SKM-1 (cell line): Measurements from ENCODE around the gene C1orf87.
"Not testable (repeated sequence)": the region's sequence is repeated elsewhere in the genome, so short reads cannot be mapped to it uniquely, and the experiment has no call there.

Experiments used
- DNase-seq: peaks from one replicate; lab custom pipeline; 2025; ENCODE audit not compliant: unreplicated experiment; lab: John Stamatoyannopoulos, UW

Gene C1orf87

DNA sequence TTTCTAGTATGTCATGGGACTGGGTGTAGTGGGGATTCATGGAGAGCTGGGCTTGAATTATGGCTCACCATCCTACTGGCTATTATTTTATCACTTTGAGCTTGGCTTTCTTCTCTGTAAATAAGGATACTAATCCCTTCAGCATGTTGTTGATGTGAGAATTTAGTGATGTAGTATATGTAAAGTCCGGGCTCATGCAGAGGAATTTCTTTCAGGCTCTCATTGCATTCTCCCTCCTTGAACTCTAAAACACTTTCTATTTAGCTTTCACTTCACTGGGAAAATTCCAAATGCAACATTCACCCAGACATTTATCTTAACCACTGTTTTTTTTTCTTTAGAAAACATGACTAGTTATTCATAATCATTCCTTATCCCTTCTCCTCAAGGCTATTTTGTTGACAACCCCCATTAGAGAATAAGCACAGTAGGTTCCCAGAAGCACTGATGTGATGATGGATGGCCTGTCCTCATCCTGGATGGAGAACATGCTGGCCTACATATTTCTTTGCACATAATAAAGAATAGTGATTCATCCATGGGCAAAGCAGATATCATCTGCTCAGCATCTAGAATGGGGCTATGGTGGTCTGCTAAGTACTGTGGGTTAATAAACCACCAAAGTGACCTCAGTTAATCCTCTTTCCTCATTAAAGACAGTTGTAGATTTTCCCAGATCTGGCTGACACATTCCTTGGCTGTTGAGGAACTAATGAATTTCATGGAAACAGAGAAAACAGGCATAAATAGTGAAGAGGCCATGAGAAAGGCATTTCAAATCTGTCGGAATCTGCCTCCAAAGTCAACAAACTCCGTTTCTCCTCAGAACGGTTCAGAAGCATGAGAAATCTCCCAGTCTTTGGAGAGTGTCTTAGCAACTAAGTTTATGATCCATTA, 79.0 kb downstream of the C1orf87 start:
- DNase-seq = no peak

DNA sequence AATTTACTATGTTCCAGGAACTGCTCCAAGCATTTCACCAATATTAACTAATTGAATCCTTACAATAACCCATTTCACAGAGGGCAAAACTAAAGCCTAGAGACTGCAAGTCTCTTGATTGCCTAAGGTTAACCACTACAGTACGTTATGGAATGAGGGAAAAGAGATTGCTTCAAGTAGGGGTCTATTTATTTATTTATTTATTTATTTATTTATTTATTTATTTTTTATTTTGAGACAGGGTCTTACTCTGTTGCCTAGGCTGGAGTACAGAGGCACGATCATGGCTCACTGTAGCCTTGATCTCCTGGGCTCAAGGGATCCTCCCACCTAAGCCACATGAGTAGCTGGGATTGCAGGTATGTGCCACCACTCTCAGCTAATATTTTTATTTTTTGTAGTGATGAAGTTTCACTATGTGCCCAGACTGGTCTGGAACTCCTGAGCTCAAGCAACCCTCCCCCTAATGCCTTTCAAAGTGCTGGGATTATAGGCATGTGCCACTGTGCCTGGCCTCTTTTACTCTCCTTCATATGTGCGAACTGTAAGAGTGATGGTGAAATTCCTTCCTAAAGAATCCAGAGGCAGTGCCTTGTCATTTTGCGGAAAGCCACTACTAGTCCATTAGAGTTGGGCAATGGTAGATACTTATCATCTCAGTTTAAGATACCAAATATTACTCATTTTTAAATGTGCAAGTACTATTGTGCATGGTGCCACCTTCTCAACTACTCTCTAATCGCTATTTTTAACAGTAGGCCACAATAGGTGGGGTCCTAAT, 81.3 kb downstream of the C1orf87 start:
- DNase-seq = no peak

DNA sequence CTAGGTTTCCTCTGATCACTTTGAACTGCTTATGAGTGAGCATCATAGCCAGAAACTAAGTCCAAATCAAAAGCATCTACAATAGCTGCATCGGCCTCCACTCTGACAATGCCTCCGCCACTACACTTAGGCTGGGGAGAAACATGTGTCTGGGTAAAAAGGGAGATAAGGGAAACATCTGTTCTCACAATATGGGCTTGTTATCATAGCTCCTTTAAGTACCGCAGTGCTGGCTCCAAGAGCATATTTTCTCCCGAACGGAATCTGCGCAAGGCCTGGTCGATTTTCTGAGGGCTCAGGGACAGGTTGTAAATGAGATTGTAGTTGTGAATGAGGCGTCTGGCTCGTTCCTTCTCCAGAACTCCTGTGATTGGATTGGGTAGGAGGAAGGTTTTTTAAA, 83.1 kb downstream of the C1orf87 start:
- no peak for DNase-seq

DNA sequence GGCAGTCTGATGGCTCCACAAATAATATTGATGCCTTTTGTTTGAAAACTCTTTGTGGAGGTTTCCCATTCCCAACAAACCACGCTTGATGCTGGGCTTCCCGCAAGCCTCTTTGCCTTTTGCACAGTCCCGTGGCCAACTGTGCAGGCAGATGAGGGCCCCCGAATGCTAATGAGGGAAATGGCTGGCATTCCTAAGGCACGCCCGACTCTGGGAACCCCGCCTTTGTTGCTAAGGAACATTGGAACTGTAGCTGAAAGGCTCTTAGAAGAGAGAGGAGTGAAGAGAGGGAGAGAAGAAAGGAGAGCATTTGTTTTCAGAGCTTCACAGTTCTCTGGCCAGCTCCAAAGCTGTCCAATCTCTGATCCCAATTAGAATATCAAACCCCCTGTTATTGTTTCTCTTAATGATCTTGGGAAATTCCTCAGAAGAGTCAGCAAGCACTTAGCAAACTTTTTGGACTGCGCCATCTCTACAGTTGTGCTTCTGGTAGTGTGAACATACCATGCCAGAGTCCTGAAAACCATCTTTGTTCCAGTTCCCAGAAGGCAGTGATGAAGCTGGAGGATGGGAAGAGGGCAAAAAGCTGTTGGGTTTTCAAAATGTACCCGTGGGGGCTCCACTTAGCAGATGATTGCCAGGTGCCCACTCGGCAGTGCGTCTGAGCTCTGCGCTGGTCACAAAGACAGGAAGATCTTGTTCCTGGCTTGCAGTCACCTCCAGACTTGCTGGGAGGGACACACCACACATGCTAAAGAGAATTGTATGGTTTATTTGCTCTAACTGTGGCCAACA, 86.9 kb downstream of the C1orf87 start:
- no peak for DNase-seq

DNA sequence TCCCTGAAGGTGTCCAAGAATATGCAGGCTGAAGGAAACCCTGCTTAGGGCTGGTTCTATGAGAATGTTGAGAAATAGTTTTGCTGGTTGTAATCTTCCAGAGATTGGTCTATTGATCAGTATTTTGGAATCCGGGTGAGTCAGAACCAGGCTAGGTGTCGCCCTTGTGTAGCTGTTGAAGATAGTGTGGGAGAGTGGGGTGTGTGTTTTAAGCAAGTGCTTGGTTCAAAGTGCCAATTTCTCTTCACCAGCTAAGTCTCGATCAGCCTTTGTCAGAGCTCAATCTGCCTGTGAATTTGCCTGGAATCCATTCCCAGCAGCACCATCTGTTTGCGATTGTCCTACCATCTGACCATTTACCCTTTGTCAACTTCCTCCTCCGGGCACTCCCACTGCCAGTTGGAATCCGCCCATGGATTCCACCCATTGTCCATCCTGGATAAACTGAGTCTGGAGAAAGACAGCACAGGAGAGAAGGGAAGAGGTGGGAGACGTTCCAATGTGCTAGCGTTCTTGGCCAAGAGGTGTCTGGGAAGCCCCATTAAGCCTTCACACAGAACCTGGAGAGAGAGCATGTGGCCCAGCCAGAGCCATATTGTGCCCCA, 87.6 kb downstream of the C1orf87 start:
- DNase-seq = no peak

DNA sequence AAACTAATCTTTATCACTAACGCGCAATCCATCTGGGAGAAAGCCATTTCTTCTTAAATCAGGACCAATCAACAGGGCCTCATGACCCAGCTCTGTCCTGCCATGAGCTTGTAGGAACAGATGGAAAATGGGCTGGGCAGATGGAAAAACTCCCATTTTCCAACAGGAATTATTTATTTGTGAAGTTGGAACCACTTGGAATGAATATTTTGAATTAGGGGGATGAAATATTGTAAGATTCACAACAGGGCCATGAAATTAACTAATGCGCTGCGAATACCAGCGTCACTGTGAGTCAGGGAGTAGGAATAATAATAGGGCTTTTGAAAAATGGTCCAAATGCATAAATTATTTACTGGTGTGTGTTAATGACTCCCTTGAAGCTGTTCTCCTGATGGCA, 93.9 kb downstream of the C1orf87 start:
- DNase-seq = no peak

DNA sequence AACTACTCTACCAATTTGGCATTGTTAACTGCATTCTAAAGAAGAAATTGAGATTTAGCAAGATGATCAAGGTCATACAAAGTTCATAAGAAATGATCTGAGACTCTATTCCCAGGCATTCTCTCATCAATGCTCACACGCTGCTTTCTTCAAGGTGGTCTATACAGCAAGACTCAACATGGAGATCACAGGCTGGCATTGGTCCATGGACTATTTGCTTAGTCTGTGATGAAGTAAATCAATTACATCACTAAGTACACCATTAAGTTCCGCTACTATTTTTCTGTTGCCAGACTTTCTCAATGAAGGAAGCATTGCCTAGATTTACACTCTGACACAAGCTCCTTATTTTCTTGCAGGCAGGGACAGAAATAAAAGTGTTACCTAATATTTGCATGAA, 95.1 kb downstream of the C1orf87 start:
- DNase-seq = no peak

DNA sequence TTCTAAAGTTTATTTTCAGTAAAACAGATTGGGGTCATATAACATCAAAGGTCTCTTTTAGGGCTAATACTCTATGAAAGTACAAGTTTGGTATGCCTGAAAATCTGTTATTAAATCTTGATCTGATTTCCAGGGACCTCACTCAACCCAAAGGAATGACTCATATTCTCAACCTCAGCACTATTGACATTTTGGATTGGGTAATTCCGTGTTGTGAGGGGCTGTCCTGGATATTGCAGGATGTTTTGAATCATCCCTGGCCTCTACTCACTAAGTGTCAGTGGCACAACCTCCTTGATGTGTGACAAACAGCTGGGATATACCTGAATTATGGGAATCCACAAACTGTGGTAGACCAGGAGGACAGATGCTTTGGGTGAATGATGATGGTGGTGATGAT, 95.5 kb downstream of the C1orf87 start:
- DNase-seq = no peak

DNA sequence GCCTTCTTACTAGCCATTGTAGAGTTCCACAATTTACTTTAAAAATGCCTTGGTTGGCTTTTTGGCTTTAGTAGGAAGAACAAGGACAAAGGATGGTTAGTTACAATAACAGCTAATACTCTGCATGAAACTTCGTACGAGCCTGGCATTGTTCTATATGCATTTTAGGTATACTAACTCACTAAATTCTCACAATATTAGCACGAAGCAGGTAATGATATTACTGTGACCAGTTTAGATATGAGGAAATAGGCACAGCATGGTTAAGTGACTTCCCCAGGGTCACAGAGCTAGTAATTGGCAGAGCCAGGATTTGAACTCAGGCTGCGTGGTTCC, 96.5 kb downstream of the C1orf87 start:
- DNase-seq = no peak

DNA sequence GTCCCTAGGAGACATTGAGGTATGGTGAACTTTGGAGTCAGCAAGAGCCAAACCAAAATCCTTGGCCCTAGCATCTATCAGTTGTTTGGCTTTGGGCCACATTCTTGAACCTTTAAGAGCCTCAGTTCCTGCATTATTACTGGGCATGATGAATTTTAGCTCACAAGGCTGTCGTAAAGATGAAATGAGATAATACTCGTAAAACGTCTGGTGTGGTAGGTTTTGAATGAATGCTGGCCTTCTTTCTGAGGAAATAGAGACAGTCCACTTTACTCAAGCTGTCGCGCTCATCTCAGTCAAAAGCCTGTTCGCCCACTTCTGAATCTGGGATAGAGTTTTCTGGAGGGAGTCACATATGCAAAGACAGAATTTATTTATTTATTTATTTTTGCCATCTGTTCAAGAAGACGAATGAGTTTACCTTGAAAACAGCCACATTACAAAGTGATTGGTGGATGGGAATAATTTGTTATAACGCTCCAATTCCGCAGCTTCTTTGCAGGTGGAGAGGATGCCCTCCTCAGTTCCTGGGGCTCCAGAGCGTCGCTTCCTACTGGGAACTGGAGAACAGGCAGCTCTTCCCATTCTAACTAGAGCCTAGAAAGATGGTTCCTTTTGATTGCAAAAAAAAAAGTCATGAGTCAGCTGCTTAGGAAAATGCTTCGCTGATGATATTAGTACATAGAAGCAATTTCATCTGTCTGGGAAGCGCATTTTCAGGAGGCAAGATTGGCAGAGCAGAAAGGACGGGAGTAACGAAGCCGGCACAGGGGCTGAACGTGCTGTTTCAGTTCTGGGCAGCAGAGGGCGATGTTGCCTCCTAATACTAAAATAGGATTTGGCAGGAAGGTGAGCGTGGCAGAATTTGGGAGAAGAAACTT, 97.1 kb downstream of the C1orf87 start:
- DNase-seq = peak; percentile 43

DNA sequence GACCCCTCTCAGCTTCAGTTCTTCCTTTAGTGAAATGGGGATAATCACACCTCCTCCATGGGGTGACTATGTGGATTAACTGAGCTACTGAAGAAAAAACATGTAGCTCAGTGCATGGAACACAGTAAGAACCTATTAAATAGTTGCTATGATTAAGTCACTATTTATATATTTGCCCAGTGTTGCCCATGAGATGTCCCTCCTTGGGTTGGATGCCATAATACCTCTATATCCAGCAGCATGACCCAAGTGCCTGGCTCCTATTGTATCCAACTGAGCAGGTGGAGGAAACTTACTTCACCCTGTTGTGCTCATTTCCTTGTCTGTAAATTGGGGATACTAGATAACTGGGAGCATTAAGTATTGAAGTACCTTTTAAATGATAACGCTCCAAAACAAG, 99.9 kb downstream of the C1orf87 start:
- DNase-seq = no peak

DNA sequence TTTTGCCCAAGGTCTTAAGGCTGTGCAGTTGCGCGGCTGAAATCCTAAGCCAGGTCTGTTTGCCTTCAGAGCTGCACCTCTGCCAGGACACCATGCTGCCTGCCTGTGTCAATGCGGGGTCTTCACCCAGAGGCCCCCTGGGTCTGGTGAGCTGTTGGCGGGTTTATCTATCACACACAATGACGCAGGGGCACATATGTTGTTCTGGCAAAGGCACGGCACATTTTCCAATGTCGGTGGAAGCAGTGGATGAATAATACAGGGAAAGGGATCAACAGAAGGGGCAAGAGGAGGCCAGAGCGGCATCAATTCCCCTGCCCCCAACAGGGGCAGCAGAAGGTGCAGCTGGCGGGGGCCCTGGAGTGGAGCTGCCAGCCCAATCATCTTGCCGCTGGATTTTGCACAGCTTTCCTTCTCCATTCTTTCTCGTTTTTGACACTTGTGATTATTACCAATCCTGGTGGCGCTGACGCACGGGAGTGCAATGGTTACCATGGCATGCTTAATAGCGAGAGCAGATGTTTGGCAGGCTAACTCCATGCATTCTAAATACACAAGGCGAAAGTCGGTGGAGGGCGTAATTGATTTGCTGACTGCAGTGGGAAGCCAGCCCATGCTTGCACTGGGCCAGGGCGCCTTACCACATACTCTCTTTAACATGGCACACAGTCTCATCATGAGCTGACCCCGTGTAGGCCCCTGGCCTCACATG, 101.2 kb downstream of the C1orf87 start:
- no peak for DNase-seq

DNA sequence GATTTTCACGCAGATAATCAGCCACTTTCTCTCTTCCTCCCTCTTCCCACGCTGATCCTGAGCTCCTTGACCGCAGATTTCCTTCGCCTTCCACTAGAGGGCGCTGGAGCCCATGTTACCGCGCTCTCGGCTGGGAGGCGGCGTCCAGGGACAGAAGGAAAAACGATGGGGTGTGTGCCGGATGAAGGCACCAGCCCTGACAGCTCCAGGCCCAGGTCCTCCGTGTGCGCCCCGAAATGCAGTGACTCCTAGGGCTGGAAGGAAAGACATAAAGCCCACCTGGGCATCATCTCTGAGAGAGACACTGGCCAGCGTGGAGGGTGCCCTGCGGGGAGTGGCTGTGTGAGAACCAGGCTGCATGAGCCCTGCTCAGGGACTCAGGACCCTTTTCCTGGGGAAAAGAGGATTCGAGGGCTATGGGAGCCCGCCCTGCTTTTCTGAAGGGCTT, 102.1 kb downstream of the C1orf87 start:
- peak; percentile 40 for DNase-seq

DNA sequence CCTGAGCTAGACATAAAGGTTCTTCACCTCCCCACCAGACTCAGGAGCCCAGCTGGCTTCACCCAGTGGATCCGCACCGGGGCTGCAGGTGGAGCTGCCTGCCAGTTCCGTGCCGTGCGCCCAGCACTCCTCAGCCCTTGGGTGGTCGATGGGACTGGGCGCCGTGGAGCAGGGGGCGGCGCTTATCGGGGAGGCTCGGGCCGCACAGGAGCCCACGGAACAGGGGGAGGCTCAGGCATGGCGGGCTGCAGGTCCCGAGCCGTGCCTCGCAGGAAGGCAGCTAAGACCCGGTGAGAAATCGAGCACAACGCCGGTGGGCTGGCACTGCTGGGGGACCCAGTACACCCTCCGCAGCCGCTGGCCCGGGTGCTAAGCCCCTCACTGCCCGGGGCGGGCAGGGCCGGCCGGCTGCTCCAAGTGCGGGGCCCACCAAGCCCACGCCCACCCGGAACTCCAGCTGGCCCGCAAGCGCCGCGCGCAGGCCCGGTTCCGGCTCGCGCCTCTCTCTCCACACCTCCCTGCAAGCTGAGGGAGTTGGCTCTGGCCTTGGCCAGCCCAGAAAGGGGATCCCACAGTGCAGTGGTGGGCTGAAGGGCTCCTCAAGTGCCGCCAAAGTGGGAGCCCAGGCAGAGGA, 103.9 kb downstream of the C1orf87 start:
- DNase-seq = not testable (repeated sequence)

DNA sequence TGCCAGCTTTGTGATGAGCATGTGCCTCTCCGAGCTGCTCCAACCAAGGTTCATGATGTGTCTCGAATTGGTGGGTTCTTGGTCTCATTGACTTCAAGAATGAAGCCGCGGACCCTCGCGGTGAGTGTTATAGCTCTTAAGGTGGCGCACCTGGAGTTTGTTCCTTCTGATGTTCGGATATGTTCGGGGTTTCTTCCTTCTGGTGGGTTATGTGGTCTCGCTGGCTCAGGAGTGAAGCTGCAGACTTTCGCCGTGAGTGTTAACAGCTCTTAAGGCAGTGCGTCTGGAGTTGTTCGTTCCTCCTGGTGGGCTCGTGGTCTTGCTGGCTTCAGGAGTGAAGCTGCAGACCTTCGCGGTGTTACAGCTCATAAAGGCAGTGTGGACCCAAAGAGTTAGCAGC, 104.8 kb downstream of the C1orf87 start:
- not testable (repeated sequence) for DNase-seq

DNA sequence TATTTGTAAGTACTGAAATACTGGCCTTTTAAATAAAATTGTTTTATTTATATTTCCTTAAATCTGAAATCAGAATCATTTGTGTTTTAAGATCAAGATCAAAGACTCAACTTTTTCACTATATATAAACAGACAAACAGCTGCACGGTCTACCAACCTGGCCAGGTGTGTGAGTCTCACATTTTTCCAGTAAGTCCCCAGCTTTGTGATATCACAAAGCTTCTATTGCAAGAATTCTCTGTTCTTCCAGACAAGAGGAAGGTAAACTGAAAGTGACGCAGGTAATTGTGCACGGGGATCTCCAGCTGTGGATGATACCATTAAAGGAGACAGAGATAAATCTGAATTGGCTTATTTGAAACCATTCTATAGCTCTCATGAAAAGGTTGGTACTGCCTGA, 105.8 kb downstream of the C1orf87 start:
- DNase-seq = no peak

DNA sequence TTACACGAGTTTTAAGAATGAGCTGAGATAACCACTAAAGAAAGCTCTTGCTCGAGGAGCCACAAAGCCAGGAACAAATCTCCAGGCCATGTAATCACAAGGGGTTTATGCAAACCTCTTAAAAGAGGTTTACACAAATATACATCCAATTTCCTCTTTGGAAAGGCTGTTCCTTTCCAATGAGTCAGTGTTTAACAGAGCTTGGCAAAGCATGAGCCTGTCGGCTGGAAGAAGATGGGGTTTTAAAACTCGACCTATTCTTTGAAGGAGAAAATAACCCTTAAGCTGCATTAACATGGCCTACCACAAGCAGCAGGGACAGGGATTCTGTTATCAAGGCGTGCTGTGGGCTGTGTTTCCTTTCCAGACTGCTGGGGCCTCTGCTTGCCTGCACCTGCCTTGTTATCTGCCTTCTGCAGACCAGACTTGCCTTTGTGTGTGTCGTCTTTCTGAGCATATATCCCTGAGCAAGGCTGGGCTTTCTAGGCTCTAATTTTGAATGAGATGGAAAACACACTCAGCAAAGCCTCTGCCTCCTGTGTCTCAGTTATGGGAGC, 106.4 kb downstream of the C1orf87 start:
- no peak for DNase-seq

DNA sequence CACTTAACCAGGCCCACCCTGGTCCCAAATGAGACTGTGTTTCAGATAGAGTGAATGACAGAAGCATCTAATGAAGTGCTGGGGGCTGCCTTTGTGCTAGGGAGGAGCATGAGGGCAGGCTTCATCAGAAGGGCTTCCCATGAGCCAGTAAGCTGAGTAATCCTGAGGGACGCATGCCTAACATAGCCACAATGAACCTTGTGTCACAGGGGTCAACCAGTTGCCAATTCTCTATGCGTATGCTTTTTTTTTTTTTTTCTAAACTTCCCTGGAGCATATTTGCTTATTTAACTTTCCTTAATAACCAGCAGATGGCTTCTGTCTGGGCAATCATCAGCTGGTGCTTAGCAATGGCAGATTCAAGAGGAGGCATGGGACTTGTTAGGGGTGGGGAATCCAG, 121.5 kb downstream of the C1orf87 start:
- no peak for DNase-seq

DNA sequence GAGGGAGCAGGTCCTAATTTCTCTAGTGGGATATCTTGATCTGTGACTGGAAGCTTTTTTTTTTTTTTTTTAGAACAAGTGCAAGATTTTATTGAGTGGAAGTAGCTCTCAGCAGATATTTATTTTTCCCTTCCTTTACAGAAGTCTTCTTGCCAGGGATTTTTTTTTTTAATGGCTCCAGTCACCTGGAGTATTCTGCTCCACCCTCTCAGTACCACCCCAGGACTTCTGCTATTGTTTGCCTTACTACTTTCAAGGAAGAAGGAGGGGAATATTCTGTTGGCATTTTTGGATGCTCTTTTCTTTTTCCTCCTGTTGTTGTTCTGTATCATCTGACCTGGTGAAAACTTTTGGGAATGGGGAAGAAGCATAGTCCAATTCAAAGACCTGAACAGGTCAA, 123.9 kb downstream of the C1orf87 start:
- no peak for DNase-seq
